Uterus (tissue), 2 donors: ENCODE results near the gene MARVELD3.

Experiments
- CTCF ChIP-seq, 4 experiments: fragments of 200-600 bp in 2 of 4; fragments of 450-650 bp in 2 of 4; sonication (generic) in 2 of 4; IDR thresholded peaks; one replicate each; pipeline ENCODE4 v1.5.1; 2016 to 2019; ENCODE audit warnings: antibody characterized with exemption in 4 of 4, mild to moderate bottlenecking in 2 of 4, moderate library complexity in 1 of 4
- POLR2A ChIP-seq, 2 donors: fragments of 450-650 bp; IDR thresholded peaks; one replicate each; pipeline ENCODE4 v1.6.1; 2016; ENCODE audit warnings: antibody characterized with exemption in 2 of 2, mild to moderate bottlenecking in 1 of 2, moderate library complexity in 1 of 2

- TF ChIP-seq CTCF (IDR thresholded peaks at IDR 0.05): no peak
- TF ChIP-seq POLR2A (IDR thresholded peaks at IDR 0.05): no peak
These were observed 2.4 kb upstream of the MARVELD3 start for GRCh38 chr16:71623597-71623996.
